NCI-H460 (cell line): ENCODE data around the gene PRR30. TPM values are rescaled to one million over a fixed set of nuclear protein-coding genes. Genes with fewer than 3 reads are reported as not detected.

Experiments used
- DNase-seq: peaks from one replicate; pipeline ENCODE4 v3.0.0-alpha.2; 2016; ENCODE audit warnings: low read depth; ENCODE audit errors: extremely low read depth
- total RNA-seq: library from RNA; depleted of rRNA; stranded (reverse); fragments of >200 nt; shearing (Covaris generic); gene quantifications from 2 replicates; pipeline ENCODE4 v1.2.3, GENCODE V29; 2014

PRR30 gene
- total RNA-seq, 1 experiment from 2014 or later, result not detected

DNA sequence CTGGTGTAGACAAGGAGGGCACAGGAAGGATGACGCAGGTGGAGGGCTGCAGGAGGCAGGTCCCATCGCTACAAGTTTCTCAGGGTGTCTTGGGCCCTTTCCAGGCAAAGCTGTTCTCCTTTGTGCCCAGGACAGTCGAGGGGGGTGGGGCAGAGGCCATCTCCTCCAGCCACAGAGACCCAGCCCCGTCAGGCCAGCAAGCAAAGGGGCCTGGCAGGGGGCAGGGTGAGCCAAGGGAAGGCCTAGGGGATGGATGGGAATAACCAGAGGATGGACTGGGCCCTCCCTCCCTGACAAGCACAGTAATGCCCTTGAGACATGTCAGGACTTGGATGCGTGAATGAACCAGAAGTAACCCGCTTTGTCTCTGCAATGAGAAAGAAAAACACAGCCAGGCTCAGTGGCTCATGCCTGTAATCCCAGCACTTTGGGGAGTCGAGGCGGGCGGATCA lies 15.9 kb upstream of the PRR30 start:
- DNase-seq, result no peak

DNA sequence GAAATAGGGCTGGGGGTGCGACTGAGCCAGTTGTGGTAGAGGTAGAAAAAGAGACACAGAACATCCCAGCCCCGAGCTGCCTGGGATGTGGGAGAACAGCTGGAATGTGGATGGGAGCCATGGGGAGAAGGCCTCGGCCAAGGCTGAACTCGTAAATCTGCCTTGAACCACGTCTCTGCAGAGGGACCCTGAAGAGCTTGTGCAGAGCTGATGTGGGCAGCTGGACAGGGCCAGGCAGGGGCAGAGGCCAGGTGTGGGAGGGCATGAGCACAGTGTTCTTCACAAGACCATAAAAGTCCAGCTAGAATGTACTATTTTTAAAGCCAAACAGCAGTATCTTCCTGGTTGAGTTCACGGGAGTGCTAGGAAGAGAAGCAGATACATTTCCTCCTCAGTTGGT lies 15.3 kb upstream of the PRR30 start:
- no peak for DNase-seq

DNA sequence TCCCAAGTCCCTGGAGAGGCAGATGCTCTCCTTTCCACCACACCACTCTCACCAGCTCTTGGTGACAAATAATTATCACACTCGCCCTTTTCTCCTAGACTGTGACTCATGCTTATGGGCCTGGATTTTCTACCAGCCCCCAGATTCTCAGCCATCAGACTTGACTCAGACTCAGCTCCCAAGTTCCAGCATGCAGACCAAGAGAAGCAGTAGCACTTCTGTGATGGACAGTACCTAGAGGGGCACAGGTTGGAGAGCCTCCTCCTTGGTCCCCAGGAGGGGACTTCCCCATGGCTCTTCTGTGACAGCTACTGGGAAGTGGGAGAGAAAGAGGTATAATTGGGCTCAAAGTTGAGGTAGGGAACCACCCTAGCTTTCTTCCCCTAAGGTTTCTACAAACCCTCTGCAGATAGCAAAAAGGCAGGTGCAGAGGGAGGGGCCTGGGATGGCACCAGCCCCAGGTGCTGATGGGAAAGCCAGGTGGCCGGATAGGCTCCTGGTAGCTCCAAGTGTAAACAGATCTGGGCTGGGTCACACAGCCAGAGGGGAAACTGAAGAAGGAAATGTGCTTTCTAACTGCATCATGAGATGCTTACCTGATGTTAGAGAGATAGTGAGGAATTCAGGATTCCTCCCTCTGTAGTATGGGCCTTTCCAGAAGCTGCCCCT lies 13.7 kb upstream of the PRR30 start:
- no peak for DNase-seq

DNA sequence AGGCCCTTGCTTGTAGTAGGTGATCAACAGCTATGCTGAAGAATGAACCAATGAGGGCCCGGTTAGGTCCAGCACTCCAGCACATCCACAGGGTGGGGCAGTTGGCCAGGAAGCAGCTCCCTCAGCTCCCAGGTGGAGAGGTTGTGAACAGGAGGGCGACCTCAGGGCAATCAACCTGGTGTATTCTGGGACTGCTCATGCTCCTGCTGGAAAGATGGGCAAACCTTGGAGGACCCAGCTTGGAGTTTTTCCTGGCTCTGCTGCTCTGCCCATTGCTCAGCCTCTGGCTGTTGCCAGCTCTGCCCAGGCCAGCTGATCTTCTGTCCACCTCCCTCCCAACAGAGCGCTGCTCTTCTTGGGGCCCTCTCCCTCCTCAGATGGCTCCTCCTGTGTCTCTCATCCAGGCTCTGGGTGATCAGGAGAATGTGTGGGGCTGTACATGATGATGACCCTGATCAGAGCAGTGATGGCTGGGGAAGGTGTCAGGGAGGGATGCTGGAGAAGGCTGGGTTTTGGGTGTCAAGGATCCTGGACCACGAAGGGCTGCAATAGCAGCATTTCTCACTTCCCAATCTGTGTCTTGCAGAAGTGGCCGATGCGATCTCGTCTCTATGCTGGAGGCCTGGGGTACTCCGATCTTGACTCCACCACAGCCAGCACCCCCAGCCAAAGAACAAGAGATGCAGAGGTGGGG lies 13.0 kb upstream of the PRR30 start:
- DNase-seq, result no peak

DNA sequence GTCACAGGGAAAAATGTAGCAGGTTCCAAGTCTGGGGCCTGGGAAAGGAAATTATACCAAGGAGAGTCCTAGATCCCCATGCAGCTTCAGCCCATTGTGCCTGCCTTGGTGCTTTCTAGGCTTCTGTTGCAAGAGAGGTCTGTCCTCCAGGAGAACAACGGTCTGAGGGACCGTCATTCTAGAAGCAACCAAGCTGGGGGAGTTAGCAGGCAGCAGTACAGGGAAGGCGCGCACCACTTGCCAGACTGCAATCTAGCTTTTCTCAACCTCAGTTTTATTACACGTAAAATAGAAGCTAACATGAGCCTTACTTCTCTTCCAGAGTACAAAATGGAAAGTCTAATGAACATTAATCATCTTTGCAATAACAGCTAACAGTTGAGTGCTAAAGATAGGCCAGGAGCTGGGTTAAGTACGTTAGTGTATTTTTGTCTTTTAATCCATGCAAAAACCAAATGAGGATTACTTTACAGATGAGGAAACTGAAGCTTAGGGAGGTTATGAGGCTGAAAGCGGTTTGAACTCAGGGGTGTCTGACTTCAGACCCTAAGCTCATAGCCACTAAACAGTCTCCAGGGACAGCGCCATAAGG lies 11.5 kb upstream of the PRR30 start:
- DNase-seq, result no peak

DNA sequence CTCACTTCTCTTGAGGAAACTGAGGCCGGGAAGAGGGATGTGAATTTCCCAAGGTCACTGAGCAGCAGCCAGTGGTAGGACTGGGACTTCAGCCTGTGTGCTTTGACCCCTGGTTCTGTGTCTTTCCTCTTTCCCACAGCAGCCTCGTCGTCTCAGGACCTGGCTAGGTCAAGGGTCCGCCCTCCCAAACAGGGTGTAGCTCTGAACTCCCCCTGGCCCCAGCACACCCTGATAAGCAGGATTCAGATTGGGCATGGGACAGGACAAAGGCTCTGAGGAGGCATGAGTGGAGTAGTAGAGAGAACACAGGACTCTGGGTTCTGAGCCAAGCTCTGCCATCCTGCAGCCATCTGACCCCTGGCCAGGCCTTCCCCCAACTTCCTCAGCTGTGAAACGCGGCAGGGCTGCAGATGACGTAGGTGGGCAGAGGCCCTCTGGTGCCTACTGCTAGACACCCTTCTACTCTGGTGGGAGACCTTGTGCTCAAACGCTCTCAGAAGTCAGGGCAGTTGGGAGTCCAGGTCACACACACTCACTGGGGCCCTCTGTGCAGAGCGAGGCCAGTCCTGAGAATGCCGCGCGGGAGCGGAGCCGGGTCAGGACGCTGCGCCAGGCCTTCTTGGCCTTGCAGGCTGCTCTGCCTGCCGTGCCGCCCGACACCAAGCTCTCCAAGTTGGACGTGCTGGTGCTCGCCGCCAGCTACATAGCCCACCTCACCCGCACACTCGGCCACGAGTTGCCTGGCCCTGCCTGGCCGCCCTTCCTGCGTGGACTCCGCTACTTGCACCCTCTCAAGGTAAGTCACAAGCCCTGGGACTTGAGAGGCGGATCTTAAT lies 10.6 kb upstream of the PRR30 start:
- no peak for DNase-seq

DNA sequence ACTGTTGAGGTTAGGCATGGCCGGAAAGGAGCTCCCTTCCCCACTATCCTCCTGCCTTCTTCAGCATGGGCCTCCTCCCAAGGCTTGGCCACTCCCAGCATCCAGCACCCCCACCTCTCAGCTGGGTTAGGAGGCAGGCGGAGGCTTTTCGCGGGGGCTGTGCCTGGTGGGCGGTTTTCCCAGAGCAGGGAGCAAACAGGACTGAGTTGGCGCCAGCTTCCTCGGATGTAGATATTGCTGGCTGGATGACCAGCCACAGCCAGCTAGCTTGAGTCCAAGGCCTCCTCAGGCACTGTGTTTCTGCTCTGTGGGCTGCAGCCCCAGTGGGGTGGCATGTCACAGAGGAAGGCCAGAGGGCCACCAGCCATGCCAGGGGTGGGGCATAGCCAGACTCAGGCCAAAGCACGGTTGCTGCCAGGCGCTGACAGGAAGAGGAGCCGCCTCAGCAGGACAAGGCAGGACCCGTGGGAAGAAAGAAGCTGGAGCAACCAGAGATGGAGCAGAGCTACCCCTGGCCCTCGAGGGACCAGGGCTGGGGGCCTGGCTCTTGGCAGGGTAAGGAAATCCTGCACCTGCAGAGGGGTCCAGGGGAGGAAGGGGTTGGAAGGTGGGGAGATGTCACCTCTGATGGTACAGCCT lies 9.7 kb upstream of the PRR30 start, which contains the start of gene TCF23:
TSS of gene TCF23 (plus strand) at position 204 of the 639 bp plus-strand sequence. CDS start at position 334, 130 bp downstream.
- no peak for DNase-seq

DNA sequence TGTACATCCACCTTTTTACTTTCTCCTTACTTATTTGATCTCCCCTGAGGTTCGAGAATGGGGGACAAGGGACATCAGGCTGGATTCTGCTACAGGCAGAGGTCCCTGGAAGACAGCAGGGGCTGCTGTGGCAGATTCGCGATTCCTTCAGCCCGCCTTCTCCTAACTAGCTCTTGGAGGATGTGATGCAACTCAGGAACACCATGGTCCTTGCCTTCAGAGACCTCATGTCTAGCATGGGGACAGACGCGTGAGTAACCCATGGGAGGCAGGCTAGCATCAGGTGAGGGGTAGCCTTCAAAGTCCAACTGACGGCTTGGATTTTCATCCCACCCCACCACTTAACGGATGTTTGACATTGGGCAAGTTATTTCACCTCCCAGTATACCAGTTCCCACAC lies 8.7 kb upstream of the PRR30 start:
- DNase-seq, result no peak

DNA sequence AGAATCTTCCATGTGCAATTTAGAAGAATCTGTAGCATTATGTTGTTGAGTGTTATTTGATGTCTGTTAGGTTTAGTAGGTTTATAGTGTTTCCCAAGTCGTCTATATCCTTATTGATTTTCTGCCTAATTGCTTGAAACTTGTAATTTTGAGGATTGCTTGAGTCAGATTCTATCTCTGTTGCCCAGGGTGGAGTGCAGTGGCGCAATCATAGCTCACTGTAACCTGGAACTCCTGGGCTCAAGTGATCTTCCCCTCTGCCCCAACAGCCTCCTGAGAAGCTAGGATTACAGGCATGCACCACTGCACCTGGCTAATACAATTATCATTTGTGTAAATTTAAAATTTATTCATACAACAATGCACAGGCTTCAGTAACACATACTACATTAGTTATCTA lies 6.5 kb upstream of the PRR30 start:
- no peak for DNase-seq

DNA sequence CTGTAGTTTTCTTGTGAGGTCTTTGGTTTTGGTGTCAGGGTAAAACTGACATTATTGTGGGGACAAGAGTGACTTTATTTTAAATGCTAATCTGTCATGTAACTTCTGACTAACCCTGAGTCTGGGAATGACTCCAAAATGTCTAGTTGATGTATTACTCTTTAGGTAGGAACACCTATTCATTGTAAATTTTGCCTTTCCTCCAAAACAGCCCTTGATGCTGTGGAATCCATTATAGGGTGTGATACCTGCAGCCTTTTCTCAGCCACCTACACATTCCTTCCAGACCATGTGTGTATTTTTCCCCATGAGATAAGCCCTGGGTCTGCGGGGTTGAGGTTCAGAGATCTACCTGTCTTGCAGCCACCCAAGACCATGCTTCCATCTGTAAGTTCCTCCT lies 4.1 kb upstream of the PRR30 start:
- DNase-seq, result no peak

DNA sequence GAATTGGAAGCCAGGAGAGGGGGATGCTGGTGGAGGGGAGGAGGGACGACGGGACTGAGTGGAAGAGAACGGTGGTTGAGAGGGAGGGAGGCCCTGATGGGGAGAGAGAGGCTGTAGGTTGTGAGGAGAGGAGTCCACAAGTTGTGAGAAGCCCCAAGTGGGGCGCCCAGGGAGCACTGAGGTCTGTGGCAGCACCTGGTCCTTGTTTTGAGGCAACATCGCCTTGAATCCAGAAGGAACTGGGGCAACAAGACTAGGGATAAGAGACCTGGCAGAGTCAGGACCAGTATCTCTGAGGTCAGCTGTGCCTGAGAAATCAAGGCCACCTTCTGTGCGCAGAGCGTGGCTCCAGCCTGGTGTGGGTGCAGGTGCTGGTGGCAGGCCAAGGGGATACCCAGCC lies 1.1 kb downstream of the PRR30 start:
- DNase-seq, result no peak

DNA sequence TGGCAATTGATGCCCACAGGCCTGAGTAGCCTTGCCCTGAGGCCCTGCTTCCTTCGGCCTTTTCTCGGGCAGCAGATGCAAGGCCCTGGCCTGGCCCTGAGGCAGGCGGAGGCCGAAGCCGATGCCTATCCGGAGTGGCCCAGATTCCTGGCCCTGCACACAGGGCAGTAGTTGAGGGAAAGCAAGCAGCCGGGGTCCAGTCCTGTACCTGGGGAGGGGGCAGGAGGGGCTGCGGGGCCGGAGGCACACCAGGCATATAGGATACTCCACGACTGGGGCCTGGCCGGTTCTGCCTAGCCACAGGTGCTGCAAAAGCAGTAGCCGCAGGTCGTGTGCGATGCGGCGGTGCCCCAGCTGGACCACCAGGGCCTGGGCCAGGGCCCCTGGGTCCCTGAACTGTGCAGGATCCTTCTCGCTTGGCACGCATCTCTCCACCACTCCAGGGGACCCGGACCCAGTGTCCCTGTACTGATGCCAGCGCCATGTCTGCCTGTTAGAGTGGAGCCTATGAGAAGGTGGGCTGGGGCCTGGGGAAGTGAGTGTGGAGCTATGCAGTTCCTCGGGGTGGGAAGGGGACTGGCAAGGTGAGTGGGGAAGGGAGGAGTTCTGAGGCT lies 1.8 kb downstream of the PRR30 start:
- no peak for DNase-seq

DNA sequence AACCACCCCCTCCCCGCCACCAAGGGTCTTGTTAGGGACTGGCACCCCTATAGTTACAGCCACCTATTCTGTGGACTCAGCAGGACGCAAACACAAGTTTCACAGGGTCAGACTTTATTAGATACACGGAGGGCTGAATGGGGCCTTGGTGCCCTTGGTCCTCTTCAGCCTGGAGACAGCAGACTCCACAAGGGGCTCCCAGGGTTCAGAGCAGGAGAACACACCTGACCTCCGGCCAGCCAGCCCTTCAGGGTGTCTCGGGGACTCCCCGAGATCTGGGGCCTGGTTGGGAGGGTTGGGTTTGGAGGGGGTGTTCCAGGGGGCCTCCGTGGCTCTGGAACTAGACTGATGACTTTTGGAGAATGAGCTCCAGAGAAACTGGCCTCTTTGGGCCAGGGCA lies 2.5 kb downstream of the PRR30 start:
- no peak for DNase-seq

DNA sequence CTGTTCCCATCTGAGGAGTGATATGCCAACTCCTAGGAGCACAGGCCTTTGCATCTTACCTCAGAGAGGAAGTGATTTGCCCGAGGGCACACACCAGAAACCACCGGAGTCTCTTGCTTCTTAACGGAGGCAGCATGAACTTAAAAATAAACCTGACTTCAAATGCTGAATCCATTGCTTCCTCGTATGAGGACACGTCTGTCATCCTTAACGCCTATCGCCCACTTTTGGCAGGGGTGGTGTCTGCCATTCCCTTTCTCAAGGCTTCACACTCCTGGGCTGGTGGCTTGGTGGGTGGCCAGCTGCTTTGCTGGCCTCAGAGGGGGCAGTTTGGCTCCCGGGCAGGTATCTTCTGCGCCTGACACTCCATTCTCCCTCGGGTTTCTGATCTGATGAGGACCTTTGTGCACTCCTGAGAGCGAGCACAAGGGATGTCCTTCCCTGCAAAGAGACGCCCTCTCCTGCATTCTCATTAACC lies 3.7 kb downstream of the PRR30 start:
- no peak for DNase-seq

DNA sequence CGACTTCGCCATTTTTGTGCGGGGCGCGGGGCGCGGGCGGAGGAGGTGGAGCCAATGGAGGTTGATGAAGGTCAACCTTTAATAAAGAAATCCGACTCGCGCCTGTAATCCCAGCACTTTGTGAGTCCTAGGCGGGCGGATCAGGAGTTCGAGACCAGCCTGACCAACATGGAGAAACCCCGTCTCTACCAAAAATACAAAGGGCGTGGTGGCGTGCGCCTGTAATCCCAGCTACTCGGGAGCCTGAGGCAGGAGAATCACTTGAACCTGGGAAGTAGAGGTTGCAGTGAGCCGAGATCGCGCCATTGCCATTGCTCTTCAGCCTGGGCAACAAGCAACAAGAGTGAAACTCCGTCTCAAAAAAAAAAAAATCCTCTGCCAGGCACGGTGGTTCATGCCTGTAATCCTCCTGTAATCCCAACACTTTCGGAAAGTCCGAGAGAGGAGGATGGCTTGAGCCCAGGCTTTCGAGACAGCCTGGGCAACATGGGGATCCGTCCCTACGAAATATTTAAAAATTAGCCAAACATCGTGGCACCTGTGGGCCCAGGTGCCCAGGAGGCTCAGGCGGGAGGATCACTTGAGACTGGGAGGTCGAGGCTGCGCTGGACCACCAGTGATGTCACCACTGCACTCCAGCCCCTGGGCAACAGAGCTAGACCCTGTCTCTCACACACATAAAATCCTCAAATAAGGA lies 4.3 kb downstream of the PRR30 start:
- DNase-seq, result no peak

DNA sequence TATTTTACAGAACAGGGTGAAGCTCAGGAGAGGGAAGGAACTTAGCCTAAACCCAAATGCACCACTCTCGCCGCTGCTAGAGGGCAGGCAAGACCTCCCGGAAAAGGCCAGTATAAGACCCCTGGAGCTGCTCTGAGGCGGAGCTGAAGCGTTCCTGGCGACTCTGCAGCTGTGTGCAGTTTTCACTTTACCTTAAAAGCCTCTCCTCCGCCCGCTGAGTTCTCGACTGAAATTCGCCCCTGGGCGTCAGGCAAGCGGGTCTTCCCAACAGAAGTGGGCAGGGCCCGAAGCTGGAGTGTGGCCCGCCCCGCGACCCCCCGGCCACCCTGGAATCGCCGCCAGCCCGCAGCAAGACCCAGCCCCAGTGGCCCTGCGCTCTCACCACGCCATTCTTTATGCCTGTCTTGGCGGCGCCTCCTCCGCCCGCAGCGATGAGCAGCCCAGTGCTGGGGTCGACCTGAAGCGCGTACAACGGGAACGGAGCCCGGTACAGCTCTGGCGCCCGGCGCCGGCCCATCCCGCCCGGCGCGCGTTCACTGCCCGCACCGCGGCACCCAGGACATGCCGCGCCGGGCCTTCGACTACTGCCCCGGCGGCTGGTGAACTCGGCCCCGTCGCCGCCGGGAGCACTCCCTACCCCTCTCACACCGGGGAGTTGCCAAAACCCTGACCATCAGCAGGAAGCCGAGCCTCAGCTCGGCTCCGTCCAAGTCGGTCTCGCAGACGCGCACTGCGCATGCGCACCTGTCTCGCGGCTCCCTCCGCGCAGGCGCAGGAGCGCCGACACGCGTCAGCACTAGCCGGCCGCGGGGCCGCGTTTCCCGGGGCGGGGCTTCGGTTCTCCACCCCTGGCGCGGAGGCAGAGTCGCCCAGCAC lies 5.1 kb downstream of the PRR30 start, which contains the start of gene PREB:
TSS of gene PREB (minus strand) at position 732 of the 876 bp plus-strand sequence. CDS start at position 517, 215 bp downstream.
- DNase-seq, result peak; percentile 95

DNA sequence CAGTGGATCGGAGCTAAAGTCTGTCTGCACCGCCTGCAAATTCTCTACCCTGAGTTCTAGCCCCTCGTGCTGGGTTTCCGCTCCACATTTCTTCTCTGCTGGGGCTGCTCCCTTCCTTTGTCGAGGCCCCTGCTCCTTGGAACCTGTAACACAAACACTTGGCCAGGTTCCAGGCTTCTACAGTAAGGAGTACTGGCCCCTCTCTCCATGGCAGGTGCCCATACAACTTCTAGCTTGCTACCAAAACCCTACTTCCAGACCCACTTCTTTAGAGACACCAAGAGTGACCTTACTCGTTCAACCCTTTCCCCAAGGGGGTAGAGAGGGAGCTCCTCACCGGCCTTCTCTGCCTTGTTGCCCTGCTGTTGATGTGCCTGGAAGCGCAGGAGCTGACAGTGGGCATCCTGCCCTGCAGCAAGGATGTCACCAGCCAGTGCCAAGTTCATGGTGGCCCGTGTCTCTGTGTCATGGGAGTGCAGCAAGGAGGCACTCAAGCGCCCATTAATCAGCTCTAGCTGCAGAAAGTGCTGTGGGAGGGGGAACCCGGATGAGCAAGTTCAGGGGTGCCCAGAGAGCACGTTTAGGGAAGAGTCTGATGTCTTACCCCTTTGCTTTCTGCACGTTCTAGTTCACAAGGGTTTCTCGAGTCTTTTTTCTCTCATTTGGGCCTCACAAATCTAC lies 5.9 kb downstream of the PRR30 start:
- no peak for DNase-seq

DNA sequence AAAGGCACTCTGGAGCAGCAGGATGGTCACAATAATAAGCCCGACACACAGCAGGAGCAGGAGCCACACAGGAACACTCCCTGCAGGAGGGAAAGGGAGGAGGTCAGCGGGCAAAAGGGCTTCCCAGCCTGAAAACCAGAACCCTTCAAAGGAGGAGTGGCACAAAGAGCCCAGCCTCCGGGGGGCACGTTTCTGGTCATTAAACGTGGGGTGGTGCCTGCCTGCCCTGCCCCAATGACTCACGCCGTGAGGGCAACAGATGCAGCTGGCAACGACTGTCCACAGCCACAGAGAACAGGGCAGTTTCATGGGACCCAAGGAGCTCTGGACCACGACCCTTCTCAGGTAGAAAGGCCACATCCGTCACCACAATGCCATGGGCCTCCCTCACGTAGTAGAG lies 7.8 kb downstream of the PRR30 start:
- no peak for DNase-seq
